ENCODE measurements around the gene COA6. TPM values are rescaled to one million over a fixed set of nuclear protein-coding genes. Genes with fewer than 3 reads are reported as not detected.
A peak's percentile ranks its signal among the peaks of the same experiment; 100 is the strongest.

Gene COA6
- total and polyA plus RNA-seq, 10 of the 15 experiments (the other 5 are each of a cell fraction or from before 2014, with no cell fraction given), result 49.9 to 178 (median 71.5) TPM

GRCh38 chr1:234373064-234373958 lies at the start of gene COA6 (continued):
- no peak for TF ChIP-seq PRDM15 (CRISPR knock-in tag; IDR thresholded peaks at IDR 0.05)
- TF ChIP-seq JUNB (IDR thresholded peaks at IDR 0.05), result no peak; the same call in 1 of the 2 replicates
- peak; percentile 45; the same call in 1 of the 2 replicates for TF ChIP-seq MYB (IDR thresholded peaks at IDR 0.05; ENCODE audit: borderline replicate concordance, low read depth, low read length)
- no peak; the same call in 1 of the 2 replicates for TF ChIP-seq TARDBP (IDR thresholded peaks at IDR 0.05; ENCODE audit: borderline replicate concordance)
- TF ChIP-seq MTA2 (IDR thresholded peaks at IDR 0.05; ENCODE audit: low read depth), result peak; percentile 49; the same call in 1 of the 2 replicates
- 0 out of 2 replicates have a peak, but pooled peaks have one; percentile 46 for TF ChIP-seq ZNF217 (IDR thresholded peaks at IDR 0.05)
- TF ChIP-seq SMAD1 (IDR thresholded peaks at IDR 0.05; ENCODE audit: low read depth, partially characterized antibody), result peak; percentile 83
- peak; percentile 73; the same call in 1 of the 2 replicates for TF ChIP-seq MAX (IDR thresholded peaks at IDR 0.05; ENCODE audit: low read depth, low read length)
- no peak for TF ChIP-seq IRF5 (IDR thresholded peaks at IDR 0.05; ENCODE audit: borderline replicate concordance)
- no peak; the same call in 1 of the 2 replicates for TF ChIP-seq IRF4 (IDR thresholded peaks at IDR 0.05; ENCODE audit: low read depth, low read length)
- no peak for TF ChIP-seq BRCA1 (IDR thresholded peaks at IDR 0.05; ENCODE audit: low read depth, low read length)
- peak; percentile 98 for TF ChIP-seq ASH2L (IDR thresholded peaks at IDR 0.05; ENCODE audit: borderline replicate concordance, low read depth)
- TF ChIP-seq CHD1 (IDR thresholded peaks at IDR 0.05; ENCODE audit: low read depth, low read length), result no peak
- TF ChIP-seq, protein P1, sequence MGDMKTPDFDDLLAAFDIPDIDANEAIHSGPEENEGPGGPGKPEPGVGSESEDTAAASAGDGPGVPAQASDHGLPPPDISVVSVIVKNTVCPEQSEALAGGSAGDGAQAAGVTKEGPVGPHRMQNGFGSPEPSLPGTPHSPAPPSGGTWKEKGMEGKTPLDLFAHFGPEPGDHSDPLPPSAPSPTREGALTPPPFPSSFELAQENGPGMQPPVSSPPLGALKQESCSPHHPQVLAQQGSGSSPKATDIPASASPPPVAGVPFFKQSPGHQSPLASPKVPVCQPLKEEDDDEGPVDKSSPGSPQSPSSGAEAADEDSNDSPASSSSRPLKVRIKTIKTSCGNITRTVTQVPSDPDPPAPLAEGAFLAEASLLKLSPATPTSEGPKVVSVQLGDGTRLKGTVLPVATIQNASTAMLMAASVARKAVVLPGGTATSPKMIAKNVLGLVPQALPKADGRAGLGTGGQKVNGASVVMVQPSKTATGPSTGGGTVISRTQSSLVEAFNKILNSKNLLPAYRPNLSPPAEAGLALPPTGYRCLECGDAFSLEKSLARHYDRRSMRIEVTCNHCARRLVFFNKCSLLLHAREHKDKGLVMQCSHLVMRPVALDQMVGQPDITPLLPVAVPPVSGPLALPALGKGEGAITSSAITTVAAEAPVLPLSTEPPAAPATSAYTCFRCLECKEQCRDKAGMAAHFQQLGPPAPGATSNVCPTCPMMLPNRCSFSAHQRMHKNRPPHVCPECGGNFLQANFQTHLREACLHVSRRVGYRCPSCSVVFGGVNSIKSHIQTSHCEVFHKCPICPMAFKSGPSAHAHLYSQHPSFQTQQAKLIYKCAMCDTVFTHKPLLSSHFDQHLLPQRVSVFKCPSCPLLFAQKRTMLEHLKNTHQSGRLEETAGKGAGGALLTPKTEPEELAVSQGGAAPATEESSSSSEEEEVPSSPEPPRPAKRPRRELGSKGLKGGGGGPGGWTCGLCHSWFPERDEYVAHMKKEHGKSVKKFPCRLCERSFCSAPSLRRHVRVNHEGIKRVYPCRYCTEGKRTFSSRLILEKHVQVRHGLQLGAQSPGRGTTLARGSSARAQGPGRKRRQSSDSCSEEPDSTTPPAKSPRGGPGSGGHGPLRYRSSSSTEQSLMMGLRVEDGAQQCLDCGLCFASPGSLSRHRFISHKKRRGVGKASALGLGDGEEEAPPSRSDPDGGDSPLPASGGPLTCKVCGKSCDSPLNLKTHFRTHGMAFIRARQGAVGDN (IDR thresholded peaks at IDR 0.05), result peak; percentile 67
- TF ChIP-seq PAX8 (IDR thresholded peaks at IDR 0.05), result 0 out of 2 replicates have a peak, but pooled peaks have one; percentile 74
- peak; percentile 42 for TF ChIP-seq NR2C1 (IDR thresholded peaks at IDR 0.05)
- TF ChIP-seq, protein P2, sequence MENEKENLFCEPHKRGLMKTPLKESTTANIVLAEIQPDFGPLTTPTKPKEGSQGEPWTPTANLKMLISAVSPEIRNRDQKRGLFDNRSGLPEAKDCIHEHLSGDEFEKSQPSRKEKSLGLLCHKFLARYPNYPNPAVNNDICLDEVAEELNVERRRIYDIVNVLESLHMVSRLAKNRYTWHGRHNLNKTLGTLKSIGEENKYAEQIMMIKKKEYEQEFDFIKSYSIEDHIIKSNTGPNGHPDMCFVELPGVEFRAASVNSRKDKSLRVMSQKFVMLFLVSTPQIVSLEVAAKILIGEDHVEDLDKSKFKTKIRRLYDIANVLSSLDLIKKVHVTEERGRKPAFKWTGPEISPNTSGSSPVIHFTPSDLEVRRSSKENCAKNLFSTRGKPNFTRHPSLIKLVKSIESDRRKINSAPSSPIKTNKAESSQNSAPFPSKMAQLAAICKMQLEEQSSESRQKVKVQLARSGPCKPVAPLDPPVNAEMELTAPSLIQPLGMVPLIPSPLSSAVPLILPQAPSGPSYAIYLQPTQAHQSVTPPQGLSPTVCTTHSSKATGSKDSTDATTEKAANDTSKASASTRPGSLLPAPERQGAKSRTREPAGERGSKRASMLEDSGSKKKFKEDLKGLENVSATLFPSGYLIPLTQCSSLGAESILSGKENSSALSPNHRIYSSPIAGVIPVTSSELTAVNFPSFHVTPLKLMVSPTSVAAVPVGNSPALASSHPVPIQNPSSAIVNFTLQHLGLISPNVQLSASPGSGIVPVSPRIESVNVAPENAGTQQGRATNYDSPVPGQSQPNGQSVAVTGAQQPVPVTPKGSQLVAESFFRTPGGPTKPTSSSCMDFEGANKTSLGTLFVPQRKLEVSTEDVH (IDR thresholded peaks at IDR 0.05; ENCODE audit: low read depth, partially characterized antibody), result peak; percentile 84

Data from GM12878 (cell line).